NOMO-1 treated with DMSO at 0.1 percent for 48 hours (cell line): ENCODE measurements around the gene PSMD12.
"Not testable (repeated sequence)": the region's sequence is repeated elsewhere in the genome, so short reads cannot be mapped to it uniquely, and the experiment has no call there.

Source experiments
- DNase-seq: peaks from one replicate; lab custom pipeline; 2025; ENCODE audit not compliant: unreplicated experiment; lab: John Stamatoyannopoulos, UW

The PSMD12 gene

DNA sequence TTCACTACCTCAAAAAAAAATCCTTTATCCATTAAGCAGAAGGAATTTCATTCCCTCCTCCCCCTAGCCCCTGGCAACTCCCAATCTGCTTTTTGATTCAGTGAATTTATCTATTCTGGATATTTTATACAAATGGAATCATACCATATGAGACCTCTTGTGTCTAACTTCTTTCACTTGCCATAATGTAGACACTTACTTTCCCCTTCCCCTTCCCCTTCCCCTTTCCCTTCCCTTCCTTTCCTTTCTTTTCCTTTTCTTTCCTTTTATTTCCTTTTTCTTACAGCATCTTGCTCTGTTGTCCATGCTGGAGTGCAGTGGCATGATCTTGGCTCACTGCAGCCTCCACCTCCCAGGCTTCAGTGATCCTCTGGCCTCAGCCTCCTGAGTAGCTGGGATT, 50.5 kb downstream of the PSMD12 start:
- no peak for DNase-seq

DNA sequence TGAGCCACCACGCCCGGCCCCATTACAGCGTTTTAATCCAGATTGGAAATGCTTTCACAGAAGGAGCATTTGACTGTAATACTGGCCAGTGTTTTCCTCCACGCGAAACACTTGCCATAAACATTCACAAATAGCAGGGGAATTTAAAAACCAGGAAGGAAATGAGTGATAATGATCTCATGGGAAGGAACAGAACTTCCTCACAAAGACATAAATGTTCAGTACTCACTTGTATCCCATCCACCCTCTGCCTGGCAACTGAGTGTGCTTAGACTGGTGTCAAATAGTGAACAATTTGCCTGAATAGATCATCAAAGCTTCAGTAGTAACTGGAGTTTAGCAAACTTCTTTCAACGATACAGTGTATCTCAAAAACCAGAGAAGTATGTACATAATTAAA, 54.1 kb downstream of the PSMD12 start:
- DNase-seq = peak; percentile 29

DNA sequence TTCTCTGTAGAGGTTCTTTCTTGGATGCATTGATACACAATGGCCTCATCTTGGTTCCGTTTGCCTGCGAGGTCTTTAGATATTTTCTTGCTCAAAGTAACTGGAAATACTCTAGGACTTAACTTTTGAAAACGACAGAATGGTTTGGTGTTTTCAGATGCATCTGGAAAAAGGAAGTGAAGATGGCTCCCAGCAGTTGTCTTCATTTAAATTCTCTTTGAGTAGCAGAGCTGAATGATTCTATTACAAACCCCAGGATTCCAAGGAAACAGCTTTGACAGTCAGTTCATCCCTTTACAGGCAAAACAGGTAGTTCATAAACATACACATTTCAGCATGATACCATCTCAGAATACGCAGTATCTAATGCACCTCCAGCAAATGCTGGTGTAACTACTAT, 54.8 kb downstream of the PSMD12 start:
- peak; percentile 25 for DNase-seq

DNA sequence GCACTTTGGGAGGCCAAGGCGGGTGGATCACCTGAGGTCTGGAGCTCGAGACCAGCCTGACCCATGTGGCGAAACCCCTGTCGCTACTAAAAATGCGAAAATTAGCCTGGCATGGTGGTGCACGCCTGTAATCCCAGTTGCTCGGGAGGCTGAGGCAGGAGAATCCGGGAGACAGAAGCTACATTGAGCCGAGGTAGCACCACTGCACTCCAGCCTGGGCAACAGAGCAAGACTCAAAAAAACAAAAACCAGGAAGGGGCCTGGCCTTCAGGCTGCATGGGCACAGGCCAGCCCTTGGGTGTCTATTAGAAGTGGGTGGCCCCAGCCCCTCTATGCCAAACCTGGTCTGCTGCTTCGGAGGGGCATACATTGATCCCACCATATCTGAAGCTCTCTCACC, 56.0 kb downstream of the PSMD12 start:
- DNase-seq = no peak

DNA sequence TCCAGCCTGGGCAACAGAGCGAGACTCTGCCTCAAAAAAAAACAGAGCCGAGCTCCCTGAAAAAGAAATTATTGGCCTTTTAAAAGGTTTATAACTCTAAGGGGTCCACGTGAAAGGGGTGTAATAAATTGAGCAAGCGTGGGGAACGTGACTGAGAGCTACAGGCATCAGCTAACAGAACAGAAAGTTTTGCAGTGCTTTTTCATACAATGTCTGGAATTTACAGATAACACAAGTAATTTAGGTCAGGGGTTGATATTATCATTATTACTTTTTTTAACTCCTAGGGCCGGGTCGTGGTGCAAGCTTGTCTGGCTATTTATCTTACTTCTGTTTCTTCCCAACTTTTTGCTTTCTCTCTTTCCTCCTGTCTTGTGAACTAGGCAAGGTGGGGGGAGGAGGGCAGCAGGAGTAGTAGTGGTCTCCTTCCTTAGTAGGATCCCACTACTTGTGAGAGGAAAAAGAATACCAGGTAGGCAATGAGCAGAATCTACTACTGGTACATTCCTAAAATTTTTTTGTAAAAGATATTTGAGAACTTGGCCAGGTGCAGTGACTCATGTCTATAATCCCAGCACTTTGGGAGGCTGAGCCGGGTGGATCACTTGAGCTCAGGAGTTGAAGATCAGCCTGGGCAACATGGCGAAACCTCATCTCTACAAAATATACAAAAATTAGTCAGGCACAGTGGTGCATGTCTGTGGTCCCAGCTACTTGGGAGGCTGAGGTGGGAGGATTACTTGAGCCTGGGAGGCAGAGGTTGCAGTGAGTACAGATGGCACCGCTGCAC, 60.7 kb downstream of the PSMD12 start:
- DNase-seq = not testable (repeated sequence)

DNA sequence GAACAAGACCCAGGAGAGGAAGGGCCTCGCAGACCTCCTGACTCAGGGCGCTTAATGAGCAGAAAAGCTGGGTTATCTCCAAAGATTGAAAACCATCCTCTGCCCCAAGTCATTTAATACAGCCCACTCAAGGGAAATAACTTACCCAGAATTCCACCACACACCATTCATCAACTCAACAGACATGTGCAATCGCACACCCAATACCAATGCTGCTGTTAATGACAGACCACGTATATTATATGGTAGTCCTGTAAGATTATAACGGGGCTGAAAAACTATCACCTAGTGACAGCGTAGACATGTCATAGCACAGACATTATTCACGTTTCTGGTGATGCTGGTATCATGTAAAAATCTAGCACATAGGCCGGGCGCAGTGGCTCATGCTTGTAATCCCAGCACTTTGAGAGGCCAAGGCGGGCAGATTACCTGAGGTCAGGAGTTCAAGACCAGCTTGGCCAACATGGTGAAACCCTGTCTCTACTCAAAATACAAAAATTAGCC, 68.9 kb downstream of the PSMD12 start:
- DNase-seq = no peak

DNA sequence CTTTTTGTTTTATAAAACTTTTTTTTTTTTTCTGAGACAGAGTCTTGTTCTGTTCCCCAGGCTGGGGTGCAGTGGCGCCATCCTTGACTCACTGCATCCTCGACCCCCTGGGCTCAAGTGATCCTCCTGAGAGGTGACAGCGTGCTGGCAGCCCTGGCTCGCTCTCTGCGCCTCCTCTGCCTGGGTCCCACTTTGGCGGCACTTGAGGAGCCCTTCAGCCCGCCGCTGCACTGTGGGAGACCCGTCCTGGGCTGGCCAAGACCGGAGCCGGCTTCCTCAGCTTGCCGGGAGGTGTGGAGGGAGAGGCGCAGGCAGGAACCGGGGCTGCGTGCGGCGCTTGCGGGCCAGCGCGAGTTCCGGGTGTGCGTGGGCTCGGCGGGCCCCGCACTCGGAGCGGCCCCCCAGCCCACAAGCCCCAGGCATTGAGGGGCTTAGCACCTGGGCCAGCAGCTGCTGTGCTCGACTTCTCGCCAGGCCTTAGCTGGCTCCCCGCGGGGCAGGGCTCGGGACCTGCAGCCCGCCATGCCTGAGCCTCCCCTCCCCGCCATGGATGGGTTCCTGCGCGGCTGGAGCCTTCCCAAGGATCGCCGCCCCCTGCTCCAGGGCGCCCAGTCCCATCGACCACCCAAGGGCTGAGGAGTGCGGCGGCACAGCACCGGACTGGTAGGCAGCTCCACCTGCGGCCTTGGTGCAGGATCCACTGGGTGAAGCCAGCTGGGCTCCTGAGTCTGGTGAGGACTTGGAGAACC, 71.8 kb downstream of the PSMD12 start:
- no peak for DNase-seq

DNA sequence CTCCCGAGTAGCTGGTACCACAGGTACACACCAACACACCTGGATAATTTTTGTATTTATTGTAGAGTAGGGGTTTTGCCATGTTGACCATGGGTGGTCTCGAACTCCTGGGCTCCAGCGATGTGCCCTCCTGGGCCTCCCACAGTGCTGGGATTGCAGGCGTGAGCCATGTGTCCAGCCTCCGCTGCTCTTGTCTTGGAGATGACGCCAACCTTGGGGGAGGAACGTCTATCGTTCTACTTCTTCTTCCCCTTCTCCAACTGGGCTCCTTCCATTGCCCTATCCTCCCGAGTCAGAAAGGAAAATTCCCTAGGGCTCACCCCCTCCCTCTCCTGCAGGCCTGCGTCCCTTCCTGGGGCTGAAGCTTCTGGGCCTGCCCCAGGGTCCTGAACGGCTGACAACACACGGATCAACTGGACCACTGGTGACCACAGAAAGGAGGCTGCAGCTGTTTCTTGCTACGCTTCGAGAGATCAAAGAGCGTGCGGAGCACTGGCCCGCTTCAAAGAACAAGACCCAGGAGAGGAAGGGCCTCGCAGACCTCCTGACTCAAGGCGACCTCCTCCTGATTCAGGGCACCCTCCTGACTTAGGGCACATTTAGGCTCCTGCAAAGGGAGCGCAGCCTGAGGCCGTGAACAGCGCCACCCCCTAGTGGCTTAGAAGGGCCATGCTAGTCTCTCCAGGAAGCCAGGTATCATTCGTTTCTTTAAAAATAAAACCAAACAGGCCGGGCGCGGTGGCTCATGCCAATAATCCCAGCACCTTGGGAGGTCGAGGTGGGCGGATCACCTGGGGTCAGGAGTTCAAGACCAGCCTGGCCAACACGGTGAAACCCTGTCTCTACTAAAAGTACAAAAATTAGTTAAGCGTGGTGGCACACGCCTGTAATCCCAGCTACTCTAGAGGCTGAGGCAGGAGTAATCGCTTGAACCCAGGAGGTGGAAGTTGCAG, 72.8 kb downstream of the PSMD12 start:
- peak; percentile 84 for DNase-seq

DNA sequence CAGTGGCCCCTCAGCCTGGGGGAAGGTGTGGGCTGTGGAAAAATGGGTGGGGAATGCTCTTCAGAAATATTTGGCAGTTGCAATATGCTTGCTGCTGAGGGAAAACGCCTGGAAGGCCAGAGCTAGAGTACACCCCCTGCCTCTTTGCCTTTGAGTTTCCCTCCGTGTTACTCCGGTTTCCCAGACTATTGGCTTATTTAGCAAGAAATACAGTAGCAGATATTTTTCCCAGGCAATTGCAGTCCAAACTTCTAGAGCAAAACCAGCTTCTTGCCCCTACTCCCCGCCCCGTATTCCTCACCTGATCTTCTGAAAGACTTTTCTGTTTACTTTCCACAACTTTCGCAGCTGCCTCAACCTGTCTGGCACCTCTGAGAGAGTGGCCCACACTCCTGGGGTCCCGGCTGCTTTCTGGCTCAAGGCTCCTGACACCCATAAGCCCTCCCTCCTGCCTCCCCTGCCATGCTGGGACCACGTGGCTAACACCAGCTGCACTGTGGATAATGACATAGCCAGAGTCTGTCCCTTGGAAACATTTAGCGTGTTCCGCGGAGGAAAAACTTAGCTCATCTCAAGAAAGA, 75.6 kb downstream of the PSMD12 start:
- no peak for DNase-seq

DNA sequence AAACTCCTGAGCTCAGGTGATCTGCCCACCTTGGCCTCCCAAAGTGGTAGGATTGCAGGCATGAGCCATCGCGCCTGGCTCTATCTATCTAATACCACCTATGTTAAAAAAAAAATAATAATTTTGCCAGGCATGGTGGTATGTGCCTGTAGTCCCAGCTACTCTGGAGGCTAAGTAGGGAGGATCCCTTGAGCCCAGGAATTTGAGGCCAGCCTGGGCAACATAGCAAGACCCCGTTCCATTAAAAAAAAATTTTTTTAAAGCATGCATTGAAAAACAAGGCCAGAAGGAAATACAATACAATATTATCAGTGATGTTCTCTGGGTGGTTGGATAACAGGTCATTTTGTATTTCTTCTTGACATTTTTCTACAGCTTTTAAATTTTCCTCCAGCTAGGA, 76.1 kb downstream of the PSMD12 start:
- no peak for DNase-seq

DNA sequence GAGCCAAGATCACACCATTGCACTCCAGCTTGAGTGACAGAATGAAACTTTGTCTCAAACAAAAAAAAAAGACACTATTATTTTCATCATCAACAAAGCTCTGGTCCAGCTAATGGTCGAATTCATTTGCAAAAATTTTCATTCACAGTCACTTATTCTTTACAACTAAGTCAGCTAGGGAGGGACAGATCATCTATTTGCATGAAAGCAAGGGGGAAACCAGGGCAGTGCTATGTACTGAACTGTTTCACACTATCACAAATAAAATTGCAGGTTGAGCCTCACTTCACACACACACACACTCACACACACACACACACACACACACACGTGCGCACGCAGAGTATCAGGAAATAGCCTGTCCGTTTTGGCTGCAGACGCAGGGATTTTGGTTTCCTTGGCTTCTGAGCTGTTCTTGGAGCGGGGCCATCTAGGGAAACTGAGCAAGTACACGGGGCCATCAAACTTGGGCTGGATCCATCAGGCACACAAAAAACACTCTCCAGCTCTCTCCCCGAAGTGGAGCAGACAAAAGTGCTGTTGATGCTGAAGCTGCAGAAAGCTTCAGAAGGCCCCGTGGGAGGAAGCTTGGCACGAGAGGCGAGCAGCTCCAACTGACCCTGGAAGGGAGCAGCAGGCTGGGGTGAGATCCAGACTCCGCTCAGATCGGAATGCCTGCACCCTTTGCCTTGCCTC, 77.0 kb downstream of the PSMD12 start:
- no peak for DNase-seq
